PC-9 (cell line): Measurements from ENCODE around the gene SSNA1. TPM values are rescaled to one million over a fixed set of nuclear protein-coding genes. Genes with fewer than 3 reads are reported as not detected.

Experiments used
- BruUV-seq: library from RNA; stranded (reverse); fragments of 400-500 nt; replicated peaks from 2 replicates; lab custom pipeline; 2021; lab: Mats Ljungman, UMichigan
- CTCF ChIA-PET: fragments of 300-600 bp; sonication (Branson Sonifier 250); formaldehyde crosslinking; loops from one replicate; lab custom pipeline; 2022; ENCODE audit warnings: antibody characterized with exemption; lab: Charles Lee
- POLR2A ChIA-PET: fragments of 300-600 bp; sonication (Branson Sonifier 250); formaldehyde crosslinking; loops from one replicate; lab custom pipeline; 2022; ENCODE audit warnings: antibody characterized with exemption; ENCODE audit not compliant: unreplicated experiment; lab: Charles Lee
- DNase-seq, 2 experiments: peaks; one replicate each; pipeline versions ENCODE4 v3.0.0 to v3.0.0-alpha.2; 2015 to 2022; ENCODE audit warnings: mixed read lengths in 1 of 2
- H2AFZ ChIP-seq: fragments of 200-600 bp; sonication (generic); 2 replicates; pipeline ENCODE4 v1.8.1; 2017; ENCODE audit warnings: antibody characterized with exemption
- H3F3A ChIP-seq: fragments of 200-600 bp; sonication (generic); 2 replicates; pipeline ENCODE4 v1.8.1; 2017; ENCODE audit warnings: antibody characterized with exemption, mild to moderate bottlenecking, low read depth; ENCODE audit not compliant: insufficient read depth
- H3K27ac ChIP-seq: fragments of 200-600 bp; sonication (generic); 2 replicates; pipeline ENCODE4 v1.6.1; 2016; ENCODE audit warnings: mixed run types
- H3K27me3 ChIP-seq: fragments of 200-600 bp; sonication (generic); 2 replicates; pipeline ENCODE4 v1.6.1; 2016; ENCODE audit warnings: low read depth, mixed run types; ENCODE audit not compliant: insufficient read depth
- H3K36me3 ChIP-seq: fragments of 200-600 bp; sonication (generic); 2 replicates; pipeline ENCODE4 v1.6.1; 2016; ENCODE audit warnings: low read depth, mixed run types
- H3K4me1 ChIP-seq: fragments of 200-600 bp; sonication (generic); replicated peaks from 2 replicates; pipeline ENCODE4 v1.6.1; 2016; ENCODE audit warnings: mixed run types; ENCODE audit not compliant: insufficient read depth
- H3K4me2 ChIP-seq: fragments of 200-600 bp; sonication (generic); 2 replicates; pipeline ENCODE4 v1.6.1; 2017; ENCODE audit warnings: mixed run types
- H3K4me3 ChIP-seq: fragments of 200-600 bp; sonication (generic); 2 replicates; pipeline ENCODE4 v1.6.1; 2016; ENCODE audit warnings: mixed run types
- H3K79me2 ChIP-seq: fragments of 200-600 bp; sonication (generic); 2 replicates; pipeline ENCODE4 v1.6.1; 2017; ENCODE audit warnings: low read depth, mixed run types
- H3K9me2 ChIP-seq: fragments of 200-600 bp; sonication (generic); 2 replicates; pipeline ENCODE4 v1.8.1; 2017; ENCODE audit warnings: mild to moderate bottlenecking; ENCODE audit not compliant: insufficient read depth
- H3K9me3 ChIP-seq: fragments of 200-600 bp; sonication (generic); 2 replicates; pipeline ENCODE4 v1.8.1; 2016; ENCODE audit warnings: low read depth; ENCODE audit not compliant: insufficient read depth
- H4K20me1 ChIP-seq: fragments of 200-600 bp; sonication (generic); 2 replicates; pipeline ENCODE4 v1.8.1; 2017; ENCODE audit not compliant: insufficient read depth
- CTCF ChIP-seq: fragments of 200-600 bp; sonication (generic); conservative IDR thresholded peaks from 2 replicates; pipeline ENCODE4 v1.6.1; 2017; ENCODE audit warnings: mixed run types, antibody characterized with exemption, mild to moderate bottlenecking, moderate library complexity
- EZH2 ChIP-seq: fragments of 200-600 bp; sonication (generic); IDR thresholded peaks from 2 replicates; pipeline ENCODE4 v1.8.0; 2017; ENCODE audit warnings: antibody characterized with exemption, low read depth
- intact Hi-C: fragments of 100-400 bp; cut with micrococcal nuclease; formaldehyde crosslinking; loops from one replicate; pipeline ENCODE4 v1.10.0; 2022; ENCODE audit not compliant: unreplicated experiment
- total RNA-seq: library from RNA; stranded (reverse); gene quantifications from 2 replicates; pipeline ENCODE4 v1.2.3, GENCODE V29; 2021

Gene SSNA1
- total RNA-seq, 1 experiment from 2014 or later = 98.7 TPM

- intact Hi-C loops = no loop called here
- BruUV-seq = no TSS peak
- Histone ChIP-seq H3K4me1 (peaks cover 11% of the 10 kb centered on the region), H3K36me3 (no peaks in the 10 kb centered on the region), H3K79me2 (no peaks in the 10 kb centered on the region), H3K27ac (no peak overlapping the region), H3K9me3 (no peaks in the 10 kb centered on the region), H3K4me3 (no peak overlapping the region), H4K20me1 (no peaks in the 10 kb centered on the region), H2AFZ (no peak overlapping the region), H3K27me3 (no peaks in the 10 kb centered on the region), H3K4me2 (peak overlapping the region; percentile 59), H3K9me2 (no peaks in the 10 kb centered on the region), H3F3A (peaks cover 40% of the 10 kb centered on the region)
- POLR2A ChIA-PET = interaction anchor here (0.6 to 1.5 kb wide), 5 partner anchors 20 to 73 kb away, joined by 4 to 23 read pairs (median 9); no protein-coding TSS in a partner anchor
- no peak for DNase-seq
- TF ChIP-seq CTCF = no peak
- TF ChIP-seq EZH2 = no peak
- CTCF ChIA-PET = interaction anchor here (0.7 to 1.5 kb wide), 6 partner anchors 10 to 172 kb away, joined by 3 to 10 read pairs (median 4); no protein-coding TSS in a partner anchor
Observed at GRCh38 chr9:137149942-137150616, 38.4 kb upstream of the SSNA1 start.

DNA sequence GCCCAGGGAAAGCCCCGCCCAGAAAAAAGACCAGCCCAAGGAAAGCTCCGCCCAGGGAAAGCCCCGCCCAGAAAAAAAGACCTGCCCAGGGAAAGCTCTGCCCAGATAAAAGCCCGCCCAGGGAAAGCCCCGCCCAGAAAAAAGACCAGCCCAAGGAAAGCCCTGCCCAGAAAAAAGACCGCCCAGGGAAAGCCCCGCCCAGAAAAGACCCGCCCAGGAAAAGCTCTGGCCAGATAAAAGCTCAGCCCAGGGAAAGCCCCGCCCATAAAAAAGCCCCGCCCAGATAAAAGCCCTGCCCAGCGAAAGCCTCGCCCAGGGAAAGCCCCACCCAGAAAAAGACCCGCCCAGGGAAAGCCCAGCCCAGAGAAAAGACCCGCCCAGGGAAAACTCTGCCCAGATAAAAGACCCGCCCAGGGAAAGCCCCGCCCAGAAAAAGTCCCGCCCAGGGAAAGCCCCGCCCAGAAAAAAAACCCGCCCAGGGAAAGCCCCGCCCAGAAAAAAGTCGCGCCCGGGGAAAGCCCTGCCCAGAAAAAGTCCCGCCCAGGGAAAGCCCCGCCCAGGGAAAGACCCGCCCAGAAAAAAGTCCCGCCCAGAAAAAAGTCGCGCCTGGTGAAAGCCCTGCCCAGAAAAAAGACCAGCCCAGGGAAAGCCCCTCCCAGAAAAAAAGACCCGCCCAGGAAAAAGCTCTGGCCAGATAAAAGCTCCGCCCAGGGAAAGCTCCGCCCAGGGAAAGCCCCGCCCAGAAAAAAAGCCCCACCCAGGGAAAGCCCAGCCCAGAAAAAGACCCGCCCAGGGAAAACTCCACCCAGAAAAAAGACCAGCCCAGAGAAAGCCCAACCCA, 37.6 kb upstream of the SSNA1 start:
- BruUV-seq = no TSS peak
- POLR2A ChIA-PET = interaction anchor here (0.6 to 1.5 kb wide), 6 partner anchors 35 to 151 kb away, joined by 3 to 45 read pairs (median 9); partner anchors contain the start of gene NRARP

More for the DNA sequence above, 37.6 kb upstream of the SSNA1 start:
- TF ChIP-seq EZH2 = no peak
- TF ChIP-seq CTCF = no peak
- H3K9me2 ChIP-seq = no peaks in the 10 kb centered on the region
- no peaks in the 10 kb centered on the region for H3K27me3 ChIP-seq
- H3K36me3 ChIP-seq = no peaks in the 10 kb centered on the region
- H3K4me1 ChIP-seq = peaks cover 11% of the 10 kb centered on the region
- peak overlapping the region; percentile 32; the same call in 1 of the 2 replicates for H3K4me2 ChIP-seq
- no peaks in the 10 kb centered on the region for H3K9me3 ChIP-seq
- intact Hi-C loops = no loop called here
- no peak overlapping the region for H2AFZ ChIP-seq
- H3K27ac ChIP-seq = no peak overlapping the region
- CTCF ChIA-PET = interaction anchor here (0.6 to 1.5 kb wide), 9 partner anchors 8 to 358 kb away, joined by 3 to 11 read pairs (median 7); no protein-coding TSS in a partner anchor
- no peak overlapping the region for H3K4me3 ChIP-seq
- no peaks in the 10 kb centered on the region for H4K20me1 ChIP-seq
- no peaks in the 10 kb centered on the region for H3K79me2 ChIP-seq
- peak; percentile 76 to 85 for DNase-seq
- H3F3A ChIP-seq = peaks cover 42% of the 10 kb centered on the region
